ENCODE measurements around the gene GAPDHS. TPM values are rescaled to one million over a fixed set of nuclear protein-coding genes. Genes with fewer than 3 reads are reported as not detected.

The GAPDHS gene
- total RNA-seq, 1 experiment from 2014 or later: 0.07 TPM

DNA sequence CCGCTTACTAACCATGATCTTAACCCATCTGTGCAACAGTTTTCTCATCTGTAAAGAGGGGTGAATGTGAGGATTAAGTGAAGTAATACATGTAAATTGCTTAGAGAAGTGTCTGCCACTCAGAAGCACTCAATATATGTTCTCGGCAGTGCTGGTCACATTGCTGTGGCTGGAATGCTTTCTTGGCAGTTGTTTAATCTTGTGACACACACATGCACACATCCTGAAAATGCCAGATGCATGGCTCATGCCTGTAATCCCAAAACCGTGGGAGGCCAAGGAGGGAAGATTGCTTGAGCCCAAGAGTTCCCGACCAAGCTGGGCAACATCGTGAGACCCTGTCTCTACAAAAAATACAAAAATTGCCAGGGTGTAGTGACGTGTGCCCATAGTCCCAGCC is 14.9 kb upstream of the GAPDHS start:
- no peak for DNase-seq
- Histone ChIP-seq H3K36me3 (replicated peaks; ENCODE audit: control insufficient read depth, insufficient read depth, low read length) (no peaks in the 10 kb centered on the region), H3K4me3 (ENCODE audit: insufficient read depth, low read depth, low read length) (no peak overlapping the region), H3K27me3 (ENCODE audit: control insufficient read depth, insufficient read depth, low read length) (peaks cover 2% of the 10 kb centered on the region; the same call in 1 of the 2 replicates)

GRCh38 chr19:35519291-35519690 is 14.0 kb upstream of the GAPDHS start:
- no peak for DNase-seq
- Histone ChIP-seq H3K36me3 (replicated peaks; ENCODE audit: control insufficient read depth, insufficient read depth, low read length) (no peaks in the 10 kb centered on the region), H3K4me3 (ENCODE audit: insufficient read depth, low read depth, low read length) (no peak overlapping the region), H3K27me3 (ENCODE audit: control insufficient read depth, insufficient read depth, low read length) (peaks cover 2% of the 10 kb centered on the region; the same call in 1 of the 2 replicates)

DNA sequence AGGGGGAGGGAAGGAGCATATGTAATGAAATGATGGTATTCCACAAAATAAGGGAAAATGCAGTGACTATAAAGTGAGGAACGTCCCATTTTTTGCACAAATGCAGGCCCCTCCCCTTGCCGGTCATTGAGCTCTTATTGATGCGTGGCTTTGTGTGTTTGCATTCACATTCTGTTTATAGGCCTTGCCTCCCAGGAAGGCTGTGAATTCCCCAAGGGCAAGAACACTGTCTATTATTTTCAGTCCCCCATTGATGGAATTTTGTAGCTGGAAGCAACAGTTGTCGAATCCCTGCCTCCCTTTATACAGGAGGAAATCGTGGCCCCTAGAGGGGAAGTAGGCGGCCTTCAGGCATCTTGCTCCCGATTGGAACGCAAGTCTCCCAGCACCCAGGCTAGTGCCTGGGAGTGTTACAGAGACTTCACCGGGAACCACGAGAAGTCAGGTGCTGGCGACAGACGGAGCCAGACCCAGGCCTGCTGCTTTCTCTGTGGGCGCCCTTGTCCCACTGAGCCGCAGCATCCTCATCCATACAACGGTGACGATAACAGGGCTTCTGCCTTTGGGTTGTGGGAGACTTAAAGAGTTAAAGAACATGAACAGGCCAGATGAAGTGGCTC is 12.0 kb upstream of the GAPDHS start:
- Histone ChIP-seq H3K4me3 (ENCODE audit: insufficient read depth, low read depth, low read length) (no peak overlapping the region), H3K36me3 (replicated peaks; ENCODE audit: control insufficient read depth, insufficient read depth, low read length) (no peaks in the 10 kb centered on the region), H3K27me3 (ENCODE audit: control insufficient read depth, insufficient read depth, low read length) (peaks cover 4% of the 10 kb centered on the region; the same call in 1 of the 2 replicates)
- DNase-seq: peak; percentile 66

DNA sequence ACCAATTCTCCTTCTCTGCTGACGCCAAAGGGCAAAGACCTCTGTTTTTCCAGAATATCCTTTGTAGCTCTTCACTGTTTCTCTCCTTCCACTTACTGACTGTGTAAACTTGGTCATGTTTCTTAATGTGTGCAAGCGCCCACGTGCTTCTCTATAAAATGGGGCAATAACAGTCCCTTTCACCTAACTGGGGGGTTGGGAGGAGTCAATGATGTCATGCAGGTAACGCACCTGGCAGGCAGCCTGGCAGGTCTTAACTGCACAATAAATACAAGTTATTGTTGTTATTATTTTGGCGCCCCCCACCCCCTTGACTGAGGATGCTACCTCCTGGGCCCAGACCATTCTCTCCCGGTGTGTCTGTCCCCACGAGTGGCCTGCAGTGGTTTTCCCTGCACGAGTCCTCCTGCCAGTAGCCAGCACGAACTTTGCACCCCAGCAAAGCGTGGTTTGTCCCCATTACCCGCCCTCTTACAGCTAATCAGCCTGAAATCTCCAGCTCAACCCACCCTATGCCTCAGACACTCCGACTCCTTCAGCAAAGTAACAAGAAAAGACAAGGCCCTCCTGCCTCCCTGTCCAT is 10.4 kb upstream of the GAPDHS start:
- Histone ChIP-seq H3K36me3 (replicated peaks; ENCODE audit: control insufficient read depth, insufficient read depth, low read length) (no peaks in the 10 kb centered on the region), H3K27me3 (ENCODE audit: control insufficient read depth, insufficient read depth, low read length) (peaks cover 4% of the 10 kb centered on the region; the same call in 1 of the 2 replicates), H3K4me3 (ENCODE audit: insufficient read depth, low read depth, low read length) (no peak overlapping the region)
- no peak for DNase-seq

DNA sequence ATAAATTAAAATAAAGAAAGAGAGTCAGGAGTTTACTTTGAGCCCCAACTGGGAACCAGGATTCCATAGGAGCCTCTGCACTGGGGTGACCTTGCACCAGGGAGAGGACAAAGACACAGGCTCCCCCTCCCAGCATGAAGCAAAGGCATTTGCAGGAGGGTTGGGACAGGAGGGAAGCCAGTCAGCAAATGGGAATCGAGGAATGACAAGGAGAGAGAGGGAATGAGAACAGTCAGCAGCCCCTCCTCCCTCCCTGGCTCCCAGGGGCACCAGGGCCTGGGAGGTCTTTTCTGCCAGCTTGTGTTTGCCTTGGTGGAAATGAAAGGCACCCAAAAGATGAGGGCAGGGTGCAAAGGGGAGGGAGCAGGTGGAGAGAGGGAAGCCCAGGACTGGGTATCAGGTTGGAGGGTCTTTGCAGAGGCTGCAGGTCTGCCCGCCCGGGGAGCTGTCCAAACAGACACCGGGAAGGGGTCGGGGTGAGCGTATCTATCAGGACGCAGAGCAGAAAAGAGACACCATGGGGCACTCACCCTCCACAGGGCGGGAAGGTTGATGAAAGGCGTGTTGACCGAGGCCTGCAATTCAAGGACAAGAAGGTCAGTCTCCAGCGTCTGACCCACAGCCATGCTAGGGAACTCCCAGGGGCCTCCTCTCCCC is 8.9 kb upstream of the GAPDHS start:
- peak overlapping the region; percentile 19 for H3K4me3 ChIP-seq (ENCODE audit: insufficient read depth, low read depth, low read length)
- H3K27me3 ChIP-seq (ENCODE audit: control insufficient read depth, insufficient read depth, low read length): peaks cover 4% of the 10 kb centered on the region
- no peaks in the 10 kb centered on the region for H3K36me3 ChIP-seq (replicated peaks; ENCODE audit: control insufficient read depth, insufficient read depth, low read length)
- peak; percentile 84 for DNase-seq

GRCh38 chr19:35525873-35526272 is 7.4 kb upstream of the GAPDHS start:
- peaks cover 4% of the 10 kb centered on the region for H3K27me3 ChIP-seq (ENCODE audit: control insufficient read depth, insufficient read depth, low read length)
- no peaks in the 10 kb centered on the region for H3K36me3 ChIP-seq (replicated peaks; ENCODE audit: control insufficient read depth, insufficient read depth, low read length)
- no peak overlapping the region for H3K4me3 ChIP-seq (ENCODE audit: insufficient read depth, low read depth, low read length)
- no peak for DNase-seq

- no peak within 1 kb of the TSS for H3K4me3 ChIP-seq (ENCODE audit: insufficient read depth, low read depth, low read length)
- peaks cover 6% of the 10 kb centered on the region for H3K27me3 ChIP-seq (ENCODE audit: control insufficient read depth, insufficient read depth, low read length)
- DNase-seq: no peak
- H3K36me3 ChIP-seq (replicated peaks; ENCODE audit: control insufficient read depth, insufficient read depth, low read length): no peaks in the 10 kb centered on the region
These were observed 4.8 kb upstream of the GAPDHS start, which contains the start of gene SBSN for GRCh38 chr19:35528218-35529038. Gene SBSN, minus strand, starts transcription at chr19:35528311. Its CDS starts 30 bp downstream, at chr19:35528281.

- H3K4me3 ChIP-seq (ENCODE audit: insufficient read depth, low read depth, low read length): no peak overlapping the region
- H3K27me3 ChIP-seq (ENCODE audit: control insufficient read depth, insufficient read depth, low read length): peaks cover 6% of the 10 kb centered on the region
- DNase-seq: no peak
- H3K36me3 ChIP-seq (replicated peaks; ENCODE audit: control insufficient read depth, insufficient read depth, low read length): no peaks in the 10 kb centered on the region
These were observed 3.7 kb upstream of the GAPDHS start for GRCh38 chr19:35529241-35530218.

- Histone ChIP-seq H3K36me3 (replicated peaks; ENCODE audit: control insufficient read depth, insufficient read depth, low read length) (no peaks in the 10 kb centered on the region), H3K4me3 (ENCODE audit: insufficient read depth, low read depth, low read length) (no peak overlapping the region), H3K27me3 (ENCODE audit: control insufficient read depth, insufficient read depth, low read length) (peaks cover 2% of the 10 kb centered on the region)
- no peak for DNase-seq
These were observed 2.0 kb upstream of the GAPDHS start for GRCh38 chr19:35531291-35531690.

DNA sequence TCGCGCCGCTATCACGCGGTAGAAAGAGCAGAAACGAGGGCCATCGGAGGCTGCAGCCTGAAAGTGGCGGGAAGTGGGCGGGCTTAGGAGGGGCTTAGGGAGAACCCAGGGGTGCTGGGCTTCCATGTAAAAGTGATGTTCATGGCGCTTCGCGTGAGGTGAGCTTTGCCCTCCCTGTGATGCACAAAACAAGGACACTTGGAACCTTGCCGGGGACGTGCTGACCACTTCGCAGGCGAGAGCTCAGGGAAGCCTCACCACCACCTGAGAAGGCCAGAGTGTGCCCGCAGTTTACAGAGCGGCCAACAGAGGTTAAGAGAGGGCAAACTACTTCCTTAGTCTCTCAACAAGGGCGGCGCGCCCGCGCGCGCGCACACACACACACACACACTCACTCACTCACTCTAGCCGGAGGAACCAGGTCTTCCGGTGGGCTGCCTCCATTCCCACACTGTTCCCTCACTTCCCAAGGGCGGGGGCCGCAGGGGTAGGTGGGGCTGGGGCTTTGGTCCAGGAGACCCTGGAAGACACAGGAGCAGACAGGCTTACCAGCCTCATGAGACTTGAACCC is 651 bp downstream of the GAPDHS start:
- H3K36me3 ChIP-seq (replicated peaks; ENCODE audit: control insufficient read depth, insufficient read depth, low read length): no peaks in the 10 kb centered on the region
- H3K27me3 ChIP-seq (ENCODE audit: control insufficient read depth, insufficient read depth, low read length): peaks cover 2% of the 10 kb centered on the region; the same call in 1 of the 2 replicates
- peak overlapping the region; percentile 27; the same call in 1 of the 2 replicates for H3K4me3 ChIP-seq (ENCODE audit: insufficient read depth, low read depth, low read length)
- DNase-seq: peak; percentile 89

DNA sequence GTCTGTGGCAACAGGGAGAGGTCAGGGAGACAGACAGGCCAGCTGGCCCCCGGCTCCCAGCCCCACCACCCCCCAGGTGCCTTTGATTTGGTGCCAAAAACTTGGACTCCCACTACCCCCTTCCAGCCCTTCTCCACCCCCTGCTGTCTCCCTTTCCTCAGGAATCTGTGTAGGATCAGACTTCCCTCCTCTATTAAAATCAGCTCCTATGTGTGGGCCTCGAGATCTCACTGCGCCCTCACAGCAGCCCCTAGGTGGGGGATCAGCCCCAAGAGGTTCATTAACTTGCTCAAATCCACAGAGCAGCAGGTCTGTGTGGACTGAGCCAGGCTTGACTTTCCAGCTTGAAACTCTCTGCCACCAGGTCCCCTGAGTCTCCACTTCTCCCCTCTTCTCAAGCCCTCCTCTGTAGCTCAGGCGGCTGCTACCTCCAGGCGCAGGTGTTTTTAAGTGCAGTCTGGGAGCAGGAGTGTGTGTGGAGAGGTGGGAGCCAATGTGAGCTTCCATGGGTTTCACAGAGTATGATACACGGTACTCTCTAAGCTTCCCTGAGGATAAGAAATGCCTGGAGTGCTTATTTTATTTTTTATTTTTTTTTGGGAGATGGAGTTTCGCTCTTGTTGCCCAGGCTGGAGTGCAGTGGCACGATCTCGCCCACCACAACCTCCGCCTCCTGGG is 1.7 kb downstream of the GAPDHS start:
- DNase-seq: peak; percentile 65
- Histone ChIP-seq H3K36me3 (replicated peaks; ENCODE audit: control insufficient read depth, insufficient read depth, low read length) (no peaks in the 10 kb centered on the region), H3K4me3 (ENCODE audit: insufficient read depth, low read depth, low read length) (no peak overlapping the region), H3K27me3 (ENCODE audit: control insufficient read depth, insufficient read depth, low read length) (peaks cover 2% of the 10 kb centered on the region; the same call in 1 of the 2 replicates)

GRCh38 chr19:35539314-35539713 is 6.1 kb downstream of the GAPDHS start:
- no peak for DNase-seq
- Histone ChIP-seq H3K36me3 (replicated peaks; ENCODE audit: control insufficient read depth, insufficient read depth, low read length) (peaks cover 6% of the 10 kb centered on the region), H3K4me3 (ENCODE audit: insufficient read depth, low read depth, low read length) (no peak overlapping the region), H3K27me3 (ENCODE audit: control insufficient read depth, insufficient read depth, low read length) (no peaks in the 10 kb centered on the region)

GRCh38 chr19:35539850-35540249 is 6.6 kb downstream of the GAPDHS start:
- no peaks in the 10 kb centered on the region for H3K27me3 ChIP-seq (ENCODE audit: control insufficient read depth, insufficient read depth, low read length)
- H3K36me3 ChIP-seq (replicated peaks; ENCODE audit: control insufficient read depth, insufficient read depth, low read length): peaks cover 6% of the 10 kb centered on the region
- no peak overlapping the region for H3K4me3 ChIP-seq (ENCODE audit: insufficient read depth, low read depth, low read length)
- no peak for DNase-seq

All from H7 (cell line).